Kidney epithelial cell (primary cell): ENCODE data around the gene DSCAML1. TPM values are rescaled to one million over a fixed set of nuclear protein-coding genes. Genes with fewer than 3 reads are reported as not detected.

Experiments
- DNase-seq: peaks from one replicate; pipeline ENCODE4 v3.0.0-alpha.2; 2010; ENCODE audit warnings: low read depth
- H3K27me3 ChIP-seq: 2 replicates; pipeline ENCODE4 v1.6.0; 2011; ENCODE audit warnings: low read length; ENCODE audit not compliant: control insufficient read depth, insufficient read depth
- H3K36me3 ChIP-seq: 2 replicates; pipeline ENCODE4 v1.5.1; 2011; ENCODE audit warnings: low read length; ENCODE audit not compliant: control insufficient read depth, insufficient read depth
- H3K4me3 ChIP-seq: 2 replicates; pipeline ENCODE4 v1.5.1; 2011; ENCODE audit warnings: low read depth, mild to moderate bottlenecking, control low read depth, low read length
- total RNA-seq: library from RNA; depleted of rRNA; stranded (reverse); fragments of >200 nt; gene quantifications from 2 replicates; pipeline ENCODE4 v1.2.3, GENCODE V29; 2015
- TF ChIP-seq, protein P1 (sequence below): IDR thresholded peaks from 2 replicates; pipeline ENCODE4 v1.5.1; 2011; ENCODE audit warnings: mild to moderate bottlenecking, moderate library complexity, low read length, control low read depth, inconsistent platforms; ENCODE audit not compliant: insufficient read depth, poor library complexity, severe bottlenecking

The DSCAML1 gene
- total RNA-seq, 1 donor from 2014 or later, result 3.1 TPM

DNA sequence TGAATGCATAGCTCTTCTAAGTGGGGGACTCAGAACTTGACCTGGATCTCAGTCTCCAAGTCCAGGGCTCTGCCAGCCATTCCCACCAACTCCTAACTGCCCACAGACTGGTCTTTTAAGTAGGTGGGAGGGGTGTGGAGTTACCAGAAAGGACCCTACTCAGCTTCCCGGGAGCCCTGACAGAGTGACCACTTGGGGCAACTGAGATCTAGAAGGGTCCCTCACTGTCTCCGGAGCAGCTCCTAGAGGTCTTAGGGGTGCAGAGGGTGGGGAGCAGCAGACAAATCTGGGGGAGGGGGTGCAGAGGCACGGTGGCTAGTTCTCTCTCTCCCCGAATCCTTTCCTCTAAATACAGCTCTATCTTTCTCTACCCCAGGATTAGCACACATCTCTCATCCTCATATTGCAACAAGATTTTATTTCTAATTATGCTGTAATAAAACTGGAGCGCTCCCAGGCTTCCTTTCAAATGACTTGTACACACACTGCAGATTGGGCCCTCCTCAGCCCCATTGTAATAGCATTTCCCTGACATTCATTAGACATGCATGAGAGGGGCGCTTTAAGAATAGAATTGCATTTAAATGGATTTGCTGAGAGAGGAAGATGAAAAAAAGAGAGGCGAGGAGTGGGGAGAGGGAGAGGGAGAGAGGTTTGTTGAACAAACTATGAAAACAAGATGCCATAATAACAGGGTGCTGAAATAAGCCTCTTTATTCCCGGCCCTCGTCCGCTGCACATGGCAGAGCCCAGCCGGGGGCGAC is 250.4 kb downstream of the DSCAML1 start:
- no peak for DNase-seq
- H3K36me3 ChIP-seq, result no peaks in the 10 kb centered on the region
- TF ChIP-seq, protein P1, sequence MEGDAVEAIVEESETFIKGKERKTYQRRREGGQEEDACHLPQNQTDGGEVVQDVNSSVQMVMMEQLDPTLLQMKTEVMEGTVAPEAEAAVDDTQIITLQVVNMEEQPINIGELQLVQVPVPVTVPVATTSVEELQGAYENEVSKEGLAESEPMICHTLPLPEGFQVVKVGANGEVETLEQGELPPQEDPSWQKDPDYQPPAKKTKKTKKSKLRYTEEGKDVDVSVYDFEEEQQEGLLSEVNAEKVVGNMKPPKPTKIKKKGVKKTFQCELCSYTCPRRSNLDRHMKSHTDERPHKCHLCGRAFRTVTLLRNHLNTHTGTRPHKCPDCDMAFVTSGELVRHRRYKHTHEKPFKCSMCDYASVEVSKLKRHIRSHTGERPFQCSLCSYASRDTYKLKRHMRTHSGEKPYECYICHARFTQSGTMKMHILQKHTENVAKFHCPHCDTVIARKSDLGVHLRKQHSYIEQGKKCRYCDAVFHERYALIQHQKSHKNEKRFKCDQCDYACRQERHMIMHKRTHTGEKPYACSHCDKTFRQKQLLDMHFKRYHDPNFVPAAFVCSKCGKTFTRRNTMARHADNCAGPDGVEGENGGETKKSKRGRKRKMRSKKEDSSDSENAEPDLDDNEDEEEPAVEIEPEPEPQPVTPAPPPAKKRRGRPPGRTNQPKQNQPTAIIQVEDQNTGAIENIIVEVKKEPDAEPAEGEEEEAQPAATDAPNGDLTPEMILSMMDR, result no peak
- H3K27me3 ChIP-seq, result peaks cover 26% of the 10 kb centered on the region
- no peak overlapping the region for H3K4me3 ChIP-seq

DNA sequence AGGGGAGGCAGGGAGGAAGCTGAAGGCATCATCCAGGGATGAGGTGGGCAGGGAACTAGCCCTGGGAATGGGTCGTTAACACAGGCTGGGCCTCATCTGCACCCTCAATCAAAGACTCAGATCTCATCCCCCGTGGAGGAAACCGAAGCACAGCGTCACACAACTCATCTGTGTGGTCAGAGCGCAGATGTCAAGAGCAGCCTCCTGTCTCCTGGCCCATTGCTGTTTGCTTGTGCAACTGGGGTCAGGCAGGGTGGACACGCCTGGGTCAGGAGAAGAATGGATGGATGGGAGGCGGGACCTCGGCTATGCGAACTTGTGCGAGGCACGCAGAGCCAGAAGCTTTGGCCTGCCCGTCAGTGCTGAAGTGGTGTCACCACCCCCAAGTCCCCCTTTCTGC is 251.3 kb downstream of the DSCAML1 start:
- DNase-seq, result no peak
- Histone ChIP-seq H3K36me3 (no peaks in the 10 kb centered on the region), H3K27me3 (peaks cover 21% of the 10 kb centered on the region), H3K4me3 (no peak overlapping the region)
- TF ChIP-seq, protein P1, result no peak

DNA sequence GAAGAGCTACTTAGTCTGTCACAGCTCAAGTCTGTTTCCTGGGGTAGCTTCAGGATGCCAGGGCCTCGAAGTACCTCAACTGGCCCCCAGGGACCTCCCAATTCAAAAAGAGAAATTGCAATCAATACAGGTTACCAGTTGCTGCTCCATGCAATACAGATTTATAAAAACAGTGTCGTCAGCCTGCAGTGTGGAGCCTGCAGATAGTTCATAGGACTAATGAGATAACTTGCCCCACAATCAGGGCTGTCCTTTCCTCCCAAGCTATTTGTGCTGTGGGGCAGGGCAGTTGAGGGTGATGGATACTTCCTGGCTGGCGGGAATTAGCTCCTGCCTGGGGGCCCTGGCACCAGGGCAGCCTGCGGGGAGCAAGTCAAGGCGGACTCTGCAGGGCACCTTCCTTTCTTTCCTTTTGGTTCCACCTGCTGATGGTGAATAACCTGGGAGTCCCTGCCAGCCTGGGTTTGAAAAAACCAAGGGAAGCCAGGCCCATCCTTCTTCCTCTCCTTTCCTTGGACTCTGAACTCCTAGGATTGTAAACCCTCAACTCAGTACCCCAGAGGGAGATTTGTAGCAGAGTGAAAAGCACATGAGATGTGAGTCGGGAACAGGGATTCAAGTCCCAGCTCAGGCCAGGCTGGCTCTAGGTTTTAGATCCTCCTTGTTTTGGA is 252.8 kb downstream of the DSCAML1 start:
- DNase-seq, result no peak

DNA sequence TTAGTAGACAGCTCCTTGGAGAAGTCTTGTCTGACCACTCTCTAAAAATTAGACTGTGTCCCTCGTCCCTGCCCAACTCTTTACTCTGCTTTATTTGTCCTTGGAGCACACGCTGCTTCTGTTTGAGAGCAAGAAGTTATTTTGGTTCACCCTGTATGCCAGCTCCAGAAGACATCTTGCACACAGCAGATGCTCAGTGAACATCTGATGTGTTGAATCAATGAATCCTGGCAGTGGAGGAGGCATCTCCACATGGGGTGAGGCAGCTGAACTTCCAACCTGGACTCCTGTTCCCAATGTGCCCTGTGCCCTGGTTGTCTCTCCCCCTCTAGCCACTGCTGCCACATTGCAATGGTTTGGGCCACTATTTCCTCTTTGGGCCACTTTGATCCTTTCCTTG is 255.8 kb downstream of the DSCAML1 start:
- H3K27me3 ChIP-seq, result peaks cover 15% of the 10 kb centered on the region

More for the DNA sequence above, 252.8 kb downstream of the DSCAML1 start:
- TF ChIP-seq, protein P1, result no peak
- H3K36me3 ChIP-seq, result no peaks in the 10 kb centered on the region
- no peak overlapping the region for H3K4me3 ChIP-seq
- H3K27me3 ChIP-seq, result peaks cover 21% of the 10 kb centered on the region

DNA sequence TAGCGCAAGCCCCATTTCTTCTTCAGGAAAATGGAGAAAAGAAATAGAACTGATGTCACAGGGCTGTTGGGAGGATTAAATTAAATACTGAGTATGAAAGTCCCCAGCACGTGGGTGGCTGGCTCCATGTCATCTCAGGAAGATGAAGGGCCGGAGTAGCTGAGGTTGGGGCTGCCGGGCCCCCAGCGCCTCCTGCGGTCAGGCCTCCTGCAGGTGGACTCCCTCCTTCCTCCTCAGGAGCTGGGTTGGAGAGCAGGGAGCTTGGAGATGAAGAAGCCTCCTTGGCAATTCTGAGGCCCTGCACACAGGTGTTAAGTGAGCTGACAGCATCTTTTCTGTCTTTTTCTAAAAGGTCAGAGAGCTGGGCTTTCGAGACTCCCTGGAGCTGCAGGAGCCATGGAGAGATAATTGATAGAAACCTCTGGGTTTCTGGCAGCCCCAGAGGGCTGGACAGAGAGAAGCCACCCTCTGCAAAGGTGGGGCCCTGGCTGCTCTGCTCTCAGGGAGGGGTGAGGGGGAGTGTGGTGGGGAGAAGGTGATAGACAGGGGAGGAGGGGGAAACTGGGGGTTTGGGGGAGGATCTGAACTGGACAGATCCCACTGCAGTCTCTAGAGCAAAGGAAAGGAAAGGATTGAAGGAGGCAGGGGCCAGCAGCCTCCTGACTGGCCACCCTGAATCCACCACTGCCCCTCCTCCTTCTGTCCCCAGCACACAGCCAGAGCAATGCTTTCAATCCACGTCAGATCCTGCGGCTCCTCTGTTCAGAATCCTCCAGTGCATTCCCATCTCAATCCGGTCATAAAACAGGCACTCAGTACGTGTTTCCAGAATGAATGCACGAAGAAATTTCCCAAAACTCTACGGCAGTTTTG is 258.5 kb downstream of the DSCAML1 start:
- no peak for DNase-seq
- TF ChIP-seq, protein P1, result no peak
- peaks cover 21% of the 10 kb centered on the region for H3K27me3 ChIP-seq
- no peak overlapping the region for H3K4me3 ChIP-seq
- no peaks in the 10 kb centered on the region for H3K36me3 ChIP-seq

More for the DNA sequence above, 255.8 kb downstream of the DSCAML1 start:
- DNase-seq, result no peak
- Histone ChIP-seq H3K4me3 (no peak overlapping the region), H3K36me3 (no peaks in the 10 kb centered on the region)
- TF ChIP-seq, protein P1, result no peak
